ENCODE data around the gene SUPT5H. TPM values are rescaled to one million over a fixed set of nuclear protein-coding genes. Genes with fewer than 3 reads are reported as not detected.
"Not testable (repeated sequence)": the region's sequence is repeated elsewhere in the genome, so short reads cannot be mapped to it uniquely, and the experiment has no call there.

SUPT5H gene
- total RNA-seq, 8 experiments from 2014 or later, result 52.4 to 129 (median 76.3) TPM

DNA sequence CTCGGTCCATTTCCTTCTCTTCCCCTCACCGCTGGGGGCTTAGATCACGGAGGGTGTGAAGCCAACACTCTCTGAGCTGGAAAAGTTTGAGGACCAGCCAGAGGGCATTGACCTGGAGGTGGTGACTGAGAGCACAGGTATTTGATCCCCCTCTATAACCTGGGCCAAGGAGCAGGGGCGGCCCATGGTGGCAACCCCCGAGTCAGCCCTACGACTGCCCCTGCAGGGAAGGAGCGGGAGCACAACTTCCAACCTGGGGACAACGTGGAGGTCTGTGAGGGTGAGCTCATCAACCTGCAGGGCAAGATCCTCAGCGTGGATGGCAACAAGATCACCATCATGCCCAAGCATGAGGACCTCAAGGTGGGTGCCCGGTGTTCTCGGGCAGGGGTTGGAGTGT lies 23.7 kb downstream of the SUPT5H start:
- ATAC-seq (replicated peaks in 6 of 8), result no peak
- H3K4me1 ChIP-seq (replicated peaks in 1 of 2), result no peaks in the 10 kb centered on the region
- in situ Hi-C loops (cut with MboI; ENCODE audit: low pct_unique_long_range_greater_than_20kb in 2 of 9, low sequenced_read_pairs in 9 of 9, unreplicated experiment in 9 of 9), result no loop called here
- no peak overlapping the region for H3K27ac ChIP-seq
- no peak overlapping the region for H3K4me3 ChIP-seq
- WGBS, 10 experiments, result 75 to 100% (median 95%) methylated on average over 1 to 5 of the region's 11 CpGs; no CpG with 5 or more reads in 3 of the 10 experiments

DNA sequence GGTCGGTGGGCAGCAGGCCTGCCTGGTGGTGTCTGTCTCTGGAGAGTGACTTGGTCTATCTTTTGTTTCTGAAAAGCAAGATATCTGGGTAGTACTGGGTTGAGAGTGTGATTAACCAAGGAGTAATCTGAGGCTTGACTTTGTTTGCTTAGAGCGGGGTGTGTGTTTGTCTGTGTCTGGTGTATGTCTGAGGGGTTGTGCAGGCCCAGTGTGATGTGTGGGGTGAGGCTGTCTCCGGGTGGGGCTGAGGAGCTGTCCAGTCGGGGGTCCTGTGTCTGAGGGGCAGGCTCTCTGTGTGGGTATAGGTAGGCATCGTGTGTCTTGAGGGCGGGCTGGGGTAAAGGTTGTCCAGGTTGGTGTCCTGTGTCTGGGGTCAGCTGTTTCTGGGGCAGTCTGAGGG lies 24.2 kb downstream of the SUPT5H start:
- Histone ChIP-seq H3K27ac (no peak overlapping the region), H3K4me3 (no peak overlapping the region), H3K4me1 (replicated peaks in 1 of 2) (no peaks in the 10 kb centered on the region)
- no peak for ATAC-seq (replicated peaks in 6 of 8)
- 80 to 100% methylated on average over 1 to 2 of the region's 6 CpGs; no CpG with 5 or more reads in 8 of the 10 experiments for WGBS, 10 experiments
- in situ Hi-C loops (cut with MboI; ENCODE audit: low pct_unique_long_range_greater_than_20kb in 2 of 9, low sequenced_read_pairs in 9 of 9, unreplicated experiment in 9 of 9), result no loop called here

DNA sequence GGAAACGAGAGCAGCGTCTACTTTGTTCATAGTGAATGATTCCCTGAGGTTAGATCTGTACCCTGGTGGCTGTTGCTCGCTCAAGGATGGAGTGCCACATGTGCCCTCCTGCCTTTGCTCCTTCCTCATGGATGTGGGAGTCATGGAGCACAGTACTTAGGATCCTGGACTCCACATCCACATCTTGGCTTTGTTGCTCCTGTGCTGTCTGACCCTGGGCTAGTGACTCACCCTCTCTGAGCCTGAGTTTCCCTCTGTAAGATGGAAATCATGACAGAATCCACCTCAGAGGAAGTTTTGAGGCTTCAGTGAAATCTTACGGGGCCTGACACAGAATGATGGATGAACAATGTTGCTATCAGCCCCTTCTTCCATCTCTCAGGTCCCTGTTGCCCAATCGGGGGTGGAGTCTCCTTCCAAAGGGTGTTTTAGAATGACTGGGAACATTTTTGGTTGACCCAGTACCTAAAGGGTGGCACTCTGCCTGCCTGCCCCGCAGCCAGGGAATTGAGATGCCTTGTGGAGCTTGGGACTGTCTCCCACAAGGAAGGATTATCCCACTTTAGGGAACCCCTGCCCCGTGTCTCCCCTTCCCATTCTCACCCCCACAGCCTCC lies 25.4 kb downstream of the SUPT5H start:
- WGBS, 10 experiments, result 20 to 89% (median 84%) methylated on average over 1 to 5 of the region's 7 CpGs; no CpG with 5 or more reads in 6 of the 10 experiments
- no peak overlapping the region for H3K27ac ChIP-seq
- no peak for ATAC-seq (replicated peaks in 6 of 8)

DNA sequence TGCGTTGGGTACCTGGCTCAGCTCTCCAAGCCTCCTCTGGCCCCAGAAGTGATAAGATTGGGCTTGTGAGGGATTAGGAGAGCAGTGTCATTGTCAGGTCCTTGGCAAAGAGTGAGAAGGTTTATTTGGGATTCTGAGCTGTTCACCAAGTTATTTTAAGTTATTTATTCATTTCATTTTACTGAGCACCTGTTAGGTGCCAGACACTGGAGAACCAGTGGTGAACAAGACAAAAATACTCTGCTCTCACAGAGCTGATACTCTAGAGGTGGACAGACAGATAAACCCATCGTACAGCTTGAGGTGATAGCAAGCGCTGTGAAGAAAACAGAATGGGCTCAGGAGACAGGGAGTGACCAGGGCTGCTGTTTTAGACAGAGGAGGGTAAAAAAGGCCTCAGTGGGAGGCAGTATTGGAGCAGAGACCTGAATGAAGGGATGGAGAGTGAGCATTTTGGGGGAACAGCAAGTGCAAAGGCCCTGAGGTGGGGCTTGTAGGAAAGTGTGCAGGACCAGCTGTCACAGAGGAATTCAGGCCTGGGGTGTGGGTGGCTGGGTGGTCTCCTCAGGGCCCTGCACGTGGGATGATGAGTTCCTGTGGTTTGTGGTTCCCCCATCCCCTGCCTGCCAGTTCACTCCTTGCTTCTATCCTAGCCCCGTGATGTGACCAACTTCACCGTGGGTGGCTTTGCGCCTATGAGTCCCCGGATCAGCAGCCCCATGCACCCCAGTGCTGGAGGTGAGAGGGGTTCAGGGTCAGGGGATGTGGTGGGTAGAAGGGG lies 26.6 kb downstream of the SUPT5H start:
- WGBS, 10 experiments, result 30 to 100% (median 93%) methylated on average over 1 to 4 of the region's 8 CpGs; no CpG with 5 or more reads in 4 of the 10 experiments
- Histone ChIP-seq H3K27ac (no peak overlapping the region), H3K4me1 (replicated peaks in 1 of 2) (no peaks in the 10 kb centered on the region), H3K4me3 (no peak overlapping the region)
- no peak for ATAC-seq (replicated peaks in 6 of 8)
- in situ Hi-C loops (cut with MboI; ENCODE audit: low pct_unique_long_range_greater_than_20kb in 2 of 9, low sequenced_read_pairs in 9 of 9, unreplicated experiment in 9 of 9), result no loop called here

More for the DNA sequence above, 25.4 kb downstream of the SUPT5H start:
- H3K4me3 ChIP-seq, result no peak overlapping the region
- in situ Hi-C loops (cut with MboI; ENCODE audit: low pct_unique_long_range_greater_than_20kb in 2 of 9, low sequenced_read_pairs in 9 of 9, unreplicated experiment in 9 of 9), result no loop called here
- H3K4me1 ChIP-seq (replicated peaks in 1 of 2), result no peaks in the 10 kb centered on the region

DNA sequence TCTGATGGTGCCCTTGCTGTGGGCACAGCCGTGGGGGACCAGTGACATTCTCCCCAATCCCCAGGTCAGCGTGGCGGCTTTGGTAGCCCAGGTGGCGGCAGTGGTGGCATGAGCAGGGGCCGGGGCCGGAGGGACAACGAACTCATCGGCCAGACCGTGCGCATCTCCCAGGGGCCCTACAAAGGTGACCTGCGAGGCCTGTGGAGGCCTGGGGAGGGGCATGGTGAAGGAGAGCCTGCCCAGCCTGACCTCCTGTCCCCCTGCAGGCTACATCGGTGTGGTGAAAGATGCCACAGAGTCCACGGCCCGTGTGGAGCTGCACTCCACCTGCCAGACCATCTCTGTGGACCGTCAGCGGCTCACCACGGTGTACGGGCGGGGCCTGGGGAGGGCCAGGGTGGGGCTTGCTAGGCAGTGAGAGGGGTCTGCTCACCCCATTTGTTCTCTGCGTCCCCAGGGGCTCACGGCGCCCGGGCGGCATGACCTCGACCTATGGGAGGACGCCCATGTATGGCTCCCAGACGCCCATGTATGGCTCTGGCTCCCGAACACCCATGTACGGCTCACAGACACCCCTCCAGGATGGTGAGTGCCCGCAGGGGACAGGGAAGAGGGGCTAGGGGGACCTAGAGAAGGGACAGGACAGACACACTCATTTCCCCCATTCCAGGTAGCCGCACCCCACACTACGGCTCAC lies 27.5 kb downstream of the SUPT5H start:
- peak in 4 of 8 experiments; percentile 6 to 12 (median 8) for ATAC-seq (replicated peaks in 6 of 8)
- H3K4me3 ChIP-seq, result no peak overlapping the region
- H3K4me1 ChIP-seq (replicated peaks in 1 of 2), result no peaks in the 10 kb centered on the region
- no peak overlapping the region for H3K27ac ChIP-seq
- WGBS, 10 experiments, result 95 to 100% methylated on average over 1 to 4 of the region's 32 CpGs; no CpG with 5 or more reads in 8 of the 10 experiments
- in situ Hi-C loops (cut with MboI; ENCODE audit: low pct_unique_long_range_greater_than_20kb in 2 of 9, low sequenced_read_pairs in 9 of 9, unreplicated experiment in 9 of 9), result no loop called here

DNA sequence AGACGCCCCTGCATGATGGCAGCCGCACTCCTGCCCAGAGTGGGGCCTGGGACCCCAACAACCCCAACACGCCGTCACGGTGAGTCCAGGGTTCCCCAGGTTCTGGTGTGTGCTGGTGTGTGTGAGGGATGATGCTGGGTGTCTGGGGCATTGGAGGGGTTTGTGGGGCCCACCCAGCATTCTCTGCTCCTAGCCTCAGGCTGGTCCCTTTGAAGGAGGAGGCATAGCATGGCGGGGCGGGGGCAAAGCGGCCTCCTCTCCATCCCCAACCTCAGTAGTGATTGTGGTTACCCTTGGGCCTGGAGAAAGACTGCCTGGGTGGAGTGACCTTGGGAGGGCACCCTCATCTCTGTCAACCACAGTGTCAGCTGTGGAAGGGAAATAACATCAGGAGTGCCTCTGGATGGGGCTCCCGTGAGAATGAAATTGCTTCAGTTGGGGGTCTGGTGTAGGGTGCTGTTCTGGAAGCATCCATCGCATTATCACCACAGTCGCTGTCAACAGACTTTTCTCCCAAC lies 28.1 kb downstream of the SUPT5H start:
- H3K4me1 ChIP-seq (replicated peaks in 1 of 2), result no peaks in the 10 kb centered on the region
- in situ Hi-C loops (cut with MboI; ENCODE audit: low pct_unique_long_range_greater_than_20kb in 2 of 9, low sequenced_read_pairs in 9 of 9, unreplicated experiment in 9 of 9), result no loop called here
- ATAC-seq (replicated peaks in 6 of 8), result peak in 6 of 8 experiments; percentile 5 to 11 (median 6)
- WGBS, 10 experiments, result 100% methylated on average over 1 of the region's 11 CpGs; no CpG with 5 or more reads in 8 of the 10 experiments
- H3K27ac ChIP-seq, result no peak overlapping the region
- no peak overlapping the region for H3K4me3 ChIP-seq

DNA sequence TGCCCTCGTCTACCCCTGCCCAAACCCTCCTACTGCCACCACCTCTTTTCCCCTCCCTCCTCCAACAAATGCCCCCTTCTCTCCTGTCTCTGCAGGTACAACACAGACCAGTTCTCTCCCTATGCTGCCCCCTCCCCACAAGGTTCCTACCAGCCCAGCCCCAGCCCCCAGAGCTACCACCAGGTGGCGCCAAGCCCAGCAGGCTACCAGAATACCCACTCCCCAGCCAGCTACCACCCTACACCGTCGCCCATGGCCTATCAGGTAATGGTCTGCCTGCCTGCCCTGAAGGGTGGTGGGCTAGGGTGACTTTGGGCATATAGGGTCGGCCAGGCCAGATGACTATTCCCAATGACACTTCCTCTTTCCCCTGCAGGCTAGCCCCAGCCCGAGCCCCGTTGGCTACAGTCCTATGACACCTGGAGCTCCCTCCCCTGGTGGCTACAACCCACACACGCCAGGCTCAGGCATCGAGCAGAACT lies 28.8 kb downstream of the SUPT5H start:
- 80% methylated on average over 2 of the region's 9 CpGs; no CpG with 5 or more reads in 9 of the 10 experiments for WGBS, 10 experiments
- ATAC-seq (replicated peaks in 6 of 8), result peak; percentile 57 to 89 (median 72)

DNA sequence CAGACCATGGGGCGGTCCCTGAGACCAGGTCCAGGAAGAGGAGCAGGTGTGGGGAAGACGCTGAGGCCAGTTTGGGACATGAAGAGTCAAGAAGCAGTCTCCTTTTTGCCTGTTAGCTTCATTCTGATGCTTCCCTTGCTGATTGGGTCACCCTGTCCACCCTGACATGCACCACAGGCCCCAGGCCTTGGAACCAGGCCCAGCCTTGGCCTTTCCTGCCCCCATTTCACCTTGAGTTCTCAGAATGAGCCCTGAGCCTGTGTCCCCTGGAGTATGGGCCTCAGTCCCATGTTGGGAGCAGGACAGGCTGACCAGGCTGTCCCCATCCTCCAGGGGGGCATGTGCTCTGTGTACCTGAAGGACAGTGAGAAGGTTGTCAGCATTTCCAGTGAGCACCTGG lies 30.4 kb downstream of the SUPT5H start:
- ATAC-seq (replicated peaks in 6 of 8), result no peak
- no peak overlapping the region for H3K4me3 ChIP-seq
- 60 to 100% (median 80%) methylated on average over 1 of the region's 2 CpGs; no CpG with 5 or more reads in 7 of the 10 experiments for WGBS, 10 experiments
- no peak overlapping the region for H3K27ac ChIP-seq
- in situ Hi-C loops (cut with MboI; ENCODE audit: low pct_unique_long_range_greater_than_20kb in 2 of 9, low sequenced_read_pairs in 9 of 9, unreplicated experiment in 9 of 9), result no loop called here
- peaks cover 4 to 8% of the 10 kb centered on the region in 2 donors for H3K4me1 ChIP-seq (replicated peaks in 1 of 2)

More for the DNA sequence above, 28.8 kb downstream of the SUPT5H start:
- no peak overlapping the region for H3K27ac ChIP-seq
- in situ Hi-C loops (cut with MboI; ENCODE audit: low pct_unique_long_range_greater_than_20kb in 2 of 9, low sequenced_read_pairs in 9 of 9, unreplicated experiment in 9 of 9), result no loop called here
- H3K4me3 ChIP-seq, result no peak overlapping the region
- H3K4me1 ChIP-seq (replicated peaks in 1 of 2), result no peaks in the 10 kb centered on the region

DNA sequence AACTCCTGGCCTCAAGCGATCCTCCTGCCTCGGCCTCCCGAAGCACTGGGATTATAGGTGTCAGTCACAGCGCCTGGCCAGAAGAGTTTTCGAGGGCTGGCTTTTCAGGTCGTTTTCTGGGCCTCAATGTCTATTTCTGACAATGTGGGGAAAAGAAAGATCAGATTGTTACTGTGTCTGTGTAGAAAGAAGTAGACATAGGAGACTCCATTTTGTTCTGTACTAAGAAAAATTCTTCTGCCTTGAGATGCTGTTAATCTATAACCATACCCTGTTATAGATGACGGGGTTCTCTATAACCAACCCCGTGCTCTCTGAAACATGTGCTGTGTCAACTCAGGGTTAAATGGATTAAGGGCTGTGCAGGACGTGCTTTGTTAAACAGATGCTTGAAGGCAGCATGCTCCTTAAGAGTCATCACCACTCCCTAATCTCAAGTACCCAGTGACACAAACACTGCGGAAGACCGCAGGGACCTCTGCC lies 34.0 kb downstream of the SUPT5H start:
- H3K4me1 ChIP-seq (replicated peaks in 1 of 2), result peaks cover 12 to 16% of the 10 kb centered on the region in 2 donors
- ATAC-seq (replicated peaks in 6 of 8); H3K4me3 ChIP-seq; H3K27ac ChIP-seq; in situ Hi-C loops (cut with MboI; ENCODE audit: low pct_unique_long_range_greater_than_20kb in 2 of 9, low sequenced_read_pairs in 9 of 9, unreplicated experiment in 9 of 9): not testable (repeated sequence)
- 60 to 100% (median 89%) methylated on average over 1 to 10 of the region's 11 CpGs; no CpG with 5 or more reads in 5 of the 10 experiments for WGBS, 10 experiments

DNA sequence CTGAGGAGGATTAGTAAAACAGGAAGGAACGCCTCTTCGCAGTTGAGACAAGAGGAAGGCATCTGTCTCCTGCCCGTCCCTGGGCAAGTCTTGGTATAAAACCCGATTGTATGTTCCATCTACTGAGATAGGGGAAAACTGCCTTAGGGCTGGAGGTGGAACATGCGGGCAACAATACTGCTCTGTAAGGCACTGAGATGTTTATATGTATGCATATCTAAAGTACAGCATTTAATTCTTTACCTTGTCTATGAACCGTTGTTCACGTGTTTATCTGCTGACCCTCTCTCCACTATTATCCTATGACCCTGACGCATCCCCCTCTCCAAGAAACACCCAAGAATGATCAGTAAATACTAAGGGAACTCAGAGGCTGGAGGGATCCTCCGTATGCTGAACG lies 34.5 kb downstream of the SUPT5H start:
- H3K27ac ChIP-seq, result peak overlapping the region; percentile 64 to 90
- ATAC-seq (replicated peaks in 6 of 8), result no peak
- peaks cover 12 to 16% of the 10 kb centered on the region in 2 donors for H3K4me1 ChIP-seq (replicated peaks in 1 of 2)
- 0 to 90% (median 50%) methylated on average over 1 to 7 of the region's 10 CpGs; no CpG with 5 or more reads in 1 of the 10 experiments for WGBS, 10 experiments
- in situ Hi-C loops (cut with MboI; ENCODE audit: low pct_unique_long_range_greater_than_20kb in 2 of 9, low sequenced_read_pairs in 9 of 9, unreplicated experiment in 9 of 9), result no loop called here
- peak overlapping the region in 4 of 5 donors; percentile 91 to 97 (median 92) for H3K4me3 ChIP-seq

DNA sequence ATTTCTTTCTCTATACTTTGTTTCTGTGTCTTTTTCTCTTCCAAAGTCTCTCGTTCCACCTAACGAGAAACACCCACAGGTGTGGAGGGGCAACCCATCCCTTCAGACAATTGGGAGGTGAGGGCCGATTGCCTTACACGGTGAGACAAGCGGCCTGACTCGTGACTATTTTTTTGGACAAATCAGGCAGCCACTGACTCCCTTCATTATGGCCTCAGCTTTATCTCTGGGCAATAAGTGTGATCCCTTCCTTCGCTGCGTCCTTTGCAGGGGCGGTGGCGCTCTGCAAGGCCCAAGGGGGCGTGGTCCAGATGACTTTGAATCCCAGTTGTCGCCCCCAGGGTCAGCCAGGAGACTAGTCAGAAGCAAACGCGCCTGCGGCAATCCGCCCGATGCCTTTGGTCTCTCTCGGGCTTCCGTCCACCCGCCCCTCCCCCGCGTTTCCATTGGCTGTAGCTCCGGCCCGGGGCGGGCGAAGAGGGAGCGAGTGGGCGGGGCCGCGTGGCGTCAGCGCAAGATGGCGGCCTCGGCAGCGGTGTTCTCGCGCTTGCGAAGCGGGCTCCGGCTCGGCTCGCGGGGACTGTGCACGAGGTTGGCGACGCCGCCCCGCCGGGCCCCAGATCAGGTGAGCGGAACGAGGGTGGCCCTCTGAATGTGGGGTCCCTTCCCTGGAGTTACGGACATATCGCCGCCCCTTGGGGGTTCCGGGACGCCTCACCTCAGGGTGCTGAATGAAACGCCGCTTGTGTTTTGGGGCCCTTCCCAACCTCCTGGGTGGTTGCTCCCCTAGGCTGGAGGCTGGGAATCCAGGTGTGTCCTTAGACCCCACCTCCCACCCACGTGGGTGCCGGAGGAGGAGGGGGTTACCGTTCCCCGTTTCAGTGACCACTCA lies 35.2 kb downstream of the SUPT5H start, which contains the start of gene TIMM50:
TSS of gene TIMM50 (plus strand) at position 502 of the 892 bp plus-strand sequence. CDS start at position 518, 16 bp downstream.
- H3K4me1 ChIP-seq (replicated peaks in 1 of 2), result peaks cover 12 to 16% of the 10 kb centered on the region in 2 donors
- in situ Hi-C loops (cut with MboI; ENCODE audit: low pct_unique_long_range_greater_than_20kb in 2 of 9, low sequenced_read_pairs in 9 of 9, unreplicated experiment in 9 of 9), result no loop called here
- H3K27ac ChIP-seq, result peak within 1 kb of the TSS; percentile 86 to 90
- 1 to 17% (median 10%) methylated on average over 5 to 12 of the region's 62 CpGs; no CpG with 5 or more reads in 3 of the 10 experiments for WGBS, 10 experiments
- peak; percentile 87 to 98 (median 96) for ATAC-seq (replicated peaks in 6 of 8)
- H3K4me3 ChIP-seq, result peak within 1 kb of the TSS; percentile 86 to 97 (median 91)

DNA sequence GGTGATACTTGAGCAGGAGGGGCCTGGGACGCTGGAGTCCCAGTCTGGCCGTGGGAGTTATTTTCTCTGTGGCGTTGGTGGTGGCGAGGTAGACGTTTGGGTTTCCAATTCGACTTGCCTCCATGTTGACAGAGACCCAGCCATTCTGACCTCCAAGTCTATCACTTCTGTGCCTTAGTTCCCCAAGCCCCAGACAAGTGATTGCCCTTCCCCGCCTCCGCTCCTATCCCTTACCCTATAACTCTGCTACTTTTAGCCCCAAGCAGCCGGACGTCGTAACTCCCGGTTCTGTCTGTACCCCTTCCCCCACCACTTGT lies 35.8 kb downstream of the SUPT5H start:
- WGBS, 10 experiments, result 0% methylated on average over 1 to 5 of the region's 12 CpGs; no CpG with 5 or more reads in 7 of the 10 experiments
- in situ Hi-C loops (cut with MboI; ENCODE audit: low pct_unique_long_range_greater_than_20kb in 2 of 9, low sequenced_read_pairs in 9 of 9, unreplicated experiment in 9 of 9), result no loop called here

More for the DNA sequence above, 35.8 kb downstream of the SUPT5H start:
- Histone ChIP-seq H3K4me1 (replicated peaks in 1 of 2) (peaks cover 12 to 16% of the 10 kb centered on the region in 2 donors), H3K4me3 (peak overlapping the region; percentile 86 to 97 (median 91)), H3K27ac (peak overlapping the region; percentile 86 to 90)
- ATAC-seq (replicated peaks in 6 of 8), result peak in 2 of 8 experiments; percentile 1 to 2

All from motor neuron (in vitro differentiated cells).